Measurements from ENCODE around the gene SCIMP.

SCIMP gene

DNA sequence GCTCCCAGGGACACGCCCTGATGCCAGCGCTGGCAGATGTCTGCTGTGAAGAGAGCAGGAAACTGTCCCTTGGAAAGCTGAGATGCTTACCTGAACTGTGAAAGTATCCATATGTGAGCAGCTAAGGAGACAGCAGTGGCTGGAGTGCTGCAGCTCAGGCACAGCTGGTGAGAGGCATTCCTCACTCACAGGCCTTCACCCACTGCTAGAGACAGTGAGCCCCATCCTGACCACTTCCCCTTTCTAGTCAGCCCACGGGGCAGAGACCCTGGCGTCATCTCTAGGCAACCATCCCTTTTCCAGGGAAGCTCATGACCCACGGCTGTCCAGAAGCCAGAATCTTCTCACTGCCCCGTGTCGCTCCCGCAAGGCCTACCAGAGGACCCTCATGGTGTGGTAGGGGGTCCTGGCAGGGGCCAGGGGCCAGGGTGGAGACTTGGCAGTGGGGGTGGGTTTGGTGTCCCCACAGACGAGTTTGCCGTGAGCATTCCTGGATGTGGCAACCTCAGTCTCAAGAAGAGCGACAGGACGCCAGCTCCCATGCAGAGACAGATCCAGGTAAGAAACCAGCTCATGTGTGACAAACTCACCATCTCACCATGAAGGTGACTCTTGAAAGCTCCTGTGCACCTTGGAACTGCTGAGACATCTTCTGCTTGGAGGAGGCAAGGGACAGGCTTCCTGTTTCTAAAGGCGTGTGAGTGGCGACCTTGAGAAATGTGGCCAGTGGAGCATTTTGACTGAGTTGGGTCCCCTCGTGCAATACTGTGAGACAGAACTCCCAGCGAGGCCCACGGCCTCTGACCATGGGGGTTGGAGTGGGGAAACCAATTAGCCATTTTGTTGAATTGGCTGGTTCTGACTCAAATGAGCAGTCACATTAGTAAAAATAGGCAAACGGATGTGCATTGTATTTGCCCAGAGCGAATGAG, at the start of gene SCIMP:
Gene SCIMP (minus strand): TSS at position 216 of the 932 bp plus-strand sequence. CDS start 105 bp downstream, at position 111.
- H3K36me3 ChIP-seq (replicated peaks) = no peaks in the 10 kb centered on the region
- H3K27ac ChIP-seq = no peak within 1 kb of the TSS
- in situ Hi-C loops (cut with HindIII; ENCODE audit: low pct_ligation_motif_present, low sequenced_read_pairs) = no loop called here
- no peak for DNase-seq
- H3K27me3 ChIP-seq (replicated peaks) = no peaks in the 10 kb centered on the region
- no peak within 1 kb of the TSS for H3K4me3 ChIP-seq (ENCODE audit: low read depth, low read length)
- TF ChIP-seq, protein P1, sequence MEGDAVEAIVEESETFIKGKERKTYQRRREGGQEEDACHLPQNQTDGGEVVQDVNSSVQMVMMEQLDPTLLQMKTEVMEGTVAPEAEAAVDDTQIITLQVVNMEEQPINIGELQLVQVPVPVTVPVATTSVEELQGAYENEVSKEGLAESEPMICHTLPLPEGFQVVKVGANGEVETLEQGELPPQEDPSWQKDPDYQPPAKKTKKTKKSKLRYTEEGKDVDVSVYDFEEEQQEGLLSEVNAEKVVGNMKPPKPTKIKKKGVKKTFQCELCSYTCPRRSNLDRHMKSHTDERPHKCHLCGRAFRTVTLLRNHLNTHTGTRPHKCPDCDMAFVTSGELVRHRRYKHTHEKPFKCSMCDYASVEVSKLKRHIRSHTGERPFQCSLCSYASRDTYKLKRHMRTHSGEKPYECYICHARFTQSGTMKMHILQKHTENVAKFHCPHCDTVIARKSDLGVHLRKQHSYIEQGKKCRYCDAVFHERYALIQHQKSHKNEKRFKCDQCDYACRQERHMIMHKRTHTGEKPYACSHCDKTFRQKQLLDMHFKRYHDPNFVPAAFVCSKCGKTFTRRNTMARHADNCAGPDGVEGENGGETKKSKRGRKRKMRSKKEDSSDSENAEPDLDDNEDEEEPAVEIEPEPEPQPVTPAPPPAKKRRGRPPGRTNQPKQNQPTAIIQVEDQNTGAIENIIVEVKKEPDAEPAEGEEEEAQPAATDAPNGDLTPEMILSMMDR (IDR thresholded peaks at IDR 0.05; ENCODE audit: low read depth, low read length, missing control alignments) = no peak

DNA sequence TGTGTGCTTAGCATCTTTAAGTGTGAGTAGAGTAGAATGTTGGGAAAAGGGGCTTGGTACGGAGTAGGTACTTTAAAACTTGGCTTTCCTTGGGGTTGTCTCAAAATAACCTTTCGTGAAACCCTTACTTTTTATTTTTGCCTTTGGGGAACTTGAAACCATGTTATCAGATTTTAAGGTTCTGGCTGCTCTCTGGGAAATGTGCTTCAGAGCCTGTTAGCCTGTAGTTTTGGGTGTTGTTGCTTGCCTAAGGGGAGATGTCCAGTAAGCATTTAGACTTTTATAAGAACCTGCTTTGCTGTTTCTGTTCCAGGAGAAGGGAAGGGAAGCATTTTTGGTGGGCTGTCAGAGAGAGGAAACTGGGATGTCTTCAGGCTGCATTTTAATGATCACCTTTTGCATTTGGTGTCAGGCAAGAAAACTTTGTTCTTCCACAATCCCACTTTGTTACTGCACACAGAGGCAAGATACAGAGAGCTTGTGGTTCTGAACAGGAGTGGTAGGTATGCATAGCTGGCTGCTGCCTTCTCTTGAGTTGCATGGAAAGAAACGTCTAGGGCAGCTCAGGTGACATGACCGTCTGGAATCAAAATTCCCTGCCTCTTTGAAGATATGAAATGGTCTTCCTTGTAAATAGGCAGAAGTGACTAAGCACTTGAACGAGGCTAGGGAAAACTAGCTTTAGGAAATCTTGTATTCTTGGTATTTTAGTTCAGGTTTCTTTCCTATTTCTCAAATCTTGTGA, 49.1 kb upstream of the SCIMP start:
- Histone ChIP-seq H3K4me3 (ENCODE audit: low read depth, low read length) (peak overlapping the region; percentile 71), H3K27ac (no peak overlapping the region), H3K36me3 (replicated peaks) (no peaks in the 10 kb centered on the region), H3K27me3 (replicated peaks) (no peaks in the 10 kb centered on the region)
- no peak for DNase-seq
- TF ChIP-seq, protein P1 (IDR thresholded peaks at IDR 0.05; ENCODE audit: low read depth, low read length, missing control alignments) = no peak
- in situ Hi-C loops (cut with HindIII; ENCODE audit: low pct_ligation_motif_present, low sequenced_read_pairs) = no loop called here

DNA sequence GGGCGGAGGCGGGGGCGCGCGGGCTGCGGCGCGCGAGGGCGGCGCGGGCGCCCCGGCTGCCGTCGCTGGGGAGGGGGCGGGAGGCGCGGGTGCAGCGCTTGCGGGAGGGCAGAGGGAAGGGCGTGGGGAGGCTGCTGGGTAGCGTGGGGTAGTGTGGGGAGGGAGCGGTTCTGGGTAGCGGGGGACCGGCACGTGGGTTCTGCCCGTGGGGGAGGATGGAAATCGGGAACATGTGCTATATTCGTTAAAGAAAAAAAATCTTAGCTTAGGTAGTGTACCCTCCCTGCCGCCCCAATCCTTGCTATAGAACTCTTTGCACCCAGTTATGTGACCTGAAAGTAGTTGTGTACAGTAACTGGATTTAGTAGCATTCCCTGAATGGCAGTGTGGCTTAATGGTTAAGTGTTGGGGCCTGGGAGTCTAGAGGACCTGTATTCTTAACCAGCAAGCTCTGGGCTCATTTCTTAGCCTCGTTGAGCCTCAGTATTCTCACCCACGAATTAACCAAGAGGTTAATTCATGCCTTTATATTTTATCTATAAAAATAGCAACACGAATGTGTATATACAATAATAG, 48.1 kb upstream of the SCIMP start:
- H3K4me3 ChIP-seq (ENCODE audit: low read depth, low read length) = peak overlapping the region; percentile 71
- TF ChIP-seq, protein P1 (IDR thresholded peaks at IDR 0.05; ENCODE audit: low read depth, low read length, missing control alignments) = no peak
- H3K36me3 ChIP-seq (replicated peaks) = no peaks in the 10 kb centered on the region
- H3K27ac ChIP-seq = no peak overlapping the region
- H3K27me3 ChIP-seq (replicated peaks) = no peaks in the 10 kb centered on the region
- in situ Hi-C loops (cut with HindIII; ENCODE audit: low pct_ligation_motif_present, low sequenced_read_pairs) = no loop called here
- no peak for DNase-seq

DNA sequence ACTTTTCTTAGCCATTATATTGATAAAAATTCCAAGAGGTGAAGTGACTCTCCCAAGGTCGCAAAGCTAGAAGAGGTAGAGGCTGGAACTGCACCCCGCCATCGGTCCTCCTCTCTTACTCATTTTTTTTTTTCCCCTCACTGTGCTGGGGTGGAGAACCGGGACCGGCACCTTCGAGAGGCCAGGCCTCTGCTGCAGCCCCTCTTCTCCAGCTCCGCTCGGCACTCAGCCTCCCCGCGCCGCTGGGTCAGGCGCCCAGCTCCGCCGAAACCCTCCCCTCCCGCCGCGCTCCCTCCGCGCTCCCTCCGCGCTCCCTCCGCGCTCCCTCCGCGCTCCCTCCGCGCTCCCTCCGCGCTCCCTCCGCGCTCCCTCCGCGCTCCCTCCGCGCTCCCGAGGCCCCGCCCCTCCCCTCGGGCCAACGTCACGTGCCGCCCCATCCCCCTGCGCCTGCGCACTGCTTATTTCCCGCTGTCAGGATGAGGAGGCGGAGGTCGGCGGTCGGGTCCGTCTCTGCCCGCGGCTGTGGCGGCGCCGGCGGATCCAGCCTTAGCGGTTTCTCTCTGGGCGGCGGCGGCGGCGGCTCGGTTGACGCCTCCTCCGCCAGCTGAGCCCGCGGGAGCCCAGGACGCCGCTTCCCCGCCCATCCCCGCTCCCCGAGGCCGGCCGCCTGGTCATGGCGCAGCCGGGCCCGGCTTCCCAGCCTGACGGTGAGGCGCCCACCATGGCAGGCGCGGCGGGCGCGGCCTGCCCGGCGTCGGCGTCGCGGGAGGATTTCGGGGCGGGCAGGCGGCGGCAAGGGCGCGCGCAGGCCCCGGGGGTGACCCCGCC, 47.4 kb upstream of the SCIMP start, which contains the start of gene RABEP1:
Gene RABEP1 (plus strand): TSS at position 471 of the 828 bp plus-strand sequence. CDS start 203 bp downstream, at position 674.
- DNase-seq = peak; percentile 81
- peak within 1 kb of the TSS; percentile 89 for H3K27ac ChIP-seq
- no peaks in the 10 kb centered on the region for H3K36me3 ChIP-seq (replicated peaks)
- peak within 1 kb of the TSS; percentile 71 for H3K4me3 ChIP-seq (ENCODE audit: low read depth, low read length)
- in situ Hi-C loops (cut with HindIII; ENCODE audit: low pct_ligation_motif_present, low sequenced_read_pairs) = no loop called here
- H3K27me3 ChIP-seq (replicated peaks) = no peaks in the 10 kb centered on the region
- TF ChIP-seq, protein P1 (IDR thresholded peaks at IDR 0.05; ENCODE audit: low read depth, low read length, missing control alignments) = peak; percentile 31

DNA sequence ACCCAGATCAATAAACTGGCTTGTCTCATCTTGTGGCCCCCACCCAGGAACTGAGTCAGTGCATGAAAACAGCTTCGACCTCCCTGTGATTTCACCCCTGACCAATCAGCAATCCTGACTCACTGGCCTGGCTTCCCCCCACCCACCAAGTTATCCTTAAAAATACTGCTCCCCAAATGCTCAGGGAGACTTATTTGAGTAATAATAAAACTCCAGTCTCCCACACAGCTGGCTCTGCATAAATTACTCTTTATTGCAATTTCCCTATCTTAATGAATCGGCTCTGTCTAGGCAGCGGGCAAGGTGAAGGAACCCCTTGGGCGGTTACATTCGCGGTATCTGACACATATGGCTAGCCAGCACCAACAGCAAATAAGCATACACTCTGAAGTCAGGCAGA, 37.7 kb upstream of the SCIMP start:
- TF ChIP-seq, protein P1 (IDR thresholded peaks at IDR 0.05; ENCODE audit: low read depth, low read length, missing control alignments) = no peak
- no peak for DNase-seq
- H3K27ac ChIP-seq = no peak overlapping the region
- H3K4me3 ChIP-seq (ENCODE audit: low read depth, low read length) = no peak overlapping the region
- H3K27me3 ChIP-seq (replicated peaks) = no peaks in the 10 kb centered on the region
- H3K36me3 ChIP-seq (replicated peaks) = no peaks in the 10 kb centered on the region
- in situ Hi-C loops (cut with HindIII; ENCODE audit: low pct_ligation_motif_present, low sequenced_read_pairs) = no loop called here

All from brain microvascular endothelial cell (primary cell).